IPS DF 6.9 (cell line): ENCODE results near the gene PRRX2.
A peak's percentile ranks its signal among the peaks of the same experiment; 100 is the strongest.

Experiments used
- DNase-seq: peaks from one replicate; pipeline ENCODE4 v3.0.0-alpha.2; 2013; ENCODE audit warnings: low read depth, low spot score
- H3K27ac ChIP-seq: one replicate; pipeline ENCODE4 v1.5.1; 2013; ENCODE audit warnings: low read length, control low read depth
- H3K27me3 ChIP-seq: 2 replicates; pipeline ENCODE4 v1.6.1; 2013; ENCODE audit warnings: mild to moderate bottlenecking, low read length; ENCODE audit not compliant: control insufficient read depth, insufficient read depth
- H3K36me3 ChIP-seq: 2 replicates; pipeline ENCODE4 v1.6.1; 2013; ENCODE audit warnings: low read length; ENCODE audit not compliant: control insufficient read depth, insufficient read depth
- H3K4me1 ChIP-seq: 2 replicates; pipeline ENCODE4 v1.6.1; 2013; ENCODE audit warnings: low read length; ENCODE audit not compliant: control insufficient read depth, insufficient read depth
- H3K4me3 ChIP-seq: 2 replicates; pipeline ENCODE4 v1.5.1; 2013; ENCODE audit warnings: mild to moderate bottlenecking, low read length
- H3K9me3 ChIP-seq: 2 replicates; pipeline ENCODE4 v1.6.1; 2013; ENCODE audit warnings: low read length, inconsistent platforms; ENCODE audit not compliant: control insufficient read depth, insufficient read depth
- WGBS: extraction: QIAGEN DNeasy Blood & Tissue Kit; methylation state at CpG from one replicate; pipeline ENCODE4 v1.1.7; 2013; ENCODE audit warnings: mixed read lengths, missing lambda C conversion rate; ENCODE audit not compliant: insufficient read length, insufficient coverage; 5-methylcytosine and 5-hydroxymethylcytosine counted together

PRRX2 gene

DNA sequence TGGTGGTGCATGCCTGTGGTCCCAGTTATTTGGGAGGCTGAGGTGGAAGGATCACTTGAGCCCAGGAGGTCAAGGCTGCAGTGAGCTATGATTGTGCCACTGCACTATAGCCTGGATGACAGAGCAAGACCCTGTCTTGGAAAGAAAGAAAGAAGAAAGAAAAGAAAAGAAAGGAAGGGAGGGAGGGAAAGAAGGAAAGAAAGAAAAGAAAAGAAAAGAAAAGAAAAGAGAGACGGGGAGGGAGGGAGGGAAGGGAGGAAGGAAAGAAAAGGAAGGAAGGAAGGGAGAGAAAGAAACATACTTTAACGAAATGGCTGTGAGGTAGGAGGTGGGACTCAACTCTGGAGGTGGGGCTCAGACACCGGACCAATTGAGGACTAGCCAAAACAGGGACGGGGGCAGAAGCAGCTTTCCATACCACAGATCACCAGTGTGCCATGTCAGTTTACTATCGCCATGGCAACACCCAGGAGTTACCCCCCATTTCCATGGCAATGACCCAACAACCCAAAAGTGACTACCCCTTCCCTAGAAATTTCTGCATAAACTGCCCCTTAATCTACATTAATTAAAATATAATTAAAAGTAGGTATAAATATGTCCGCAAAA is 66.1 kb downstream of the PRRX2 start:
- no CpG with 5 or more reads among the region's 6 CpGs for WGBS
- no peaks in the 10 kb centered on the region; the same call in 1 of the 2 replicates for H3K36me3 ChIP-seq
- no peak overlapping the region for H3K4me3 ChIP-seq
- H3K27ac ChIP-seq = no peak overlapping the region
- H3K9me3 ChIP-seq = no peaks in the 10 kb centered on the region
- H3K27me3 ChIP-seq = no peaks in the 10 kb centered on the region
- no peak for DNase-seq
- H3K4me1 ChIP-seq = no peaks in the 10 kb centered on the region; the same call in 1 of the 2 replicates

DNA sequence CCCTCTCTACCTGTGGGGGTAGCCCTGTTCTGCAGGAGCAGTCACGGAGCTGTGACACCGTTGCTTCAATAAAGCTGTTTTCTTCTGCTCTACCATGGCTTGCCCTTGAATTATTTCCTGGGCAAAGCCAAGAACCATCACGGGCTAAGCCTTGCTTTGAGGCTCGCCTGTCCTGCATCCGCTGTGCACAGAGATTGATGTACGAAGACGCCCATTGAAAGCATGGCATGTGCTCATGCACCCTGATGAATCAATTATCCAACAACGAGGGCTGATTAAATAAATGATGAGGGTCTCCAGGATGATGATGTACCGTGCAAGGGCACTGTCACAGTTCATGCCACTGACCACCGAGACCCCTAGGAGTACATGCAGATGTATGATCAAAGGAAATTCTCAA is 66.7 kb downstream of the PRRX2 start:
- Histone ChIP-seq H3K4me1 (no peaks in the 10 kb centered on the region; the same call in 1 of the 2 replicates), H3K36me3 (no peaks in the 10 kb centered on the region; the same call in 1 of the 2 replicates), H3K27ac (no peak overlapping the region), H3K9me3 (no peaks in the 10 kb centered on the region), H3K4me3 (no peak overlapping the region), H3K27me3 (no peaks in the 10 kb centered on the region)
- DNase-seq = no peak
- no CpG with 5 or more reads among the region's 10 CpGs for WGBS

DNA sequence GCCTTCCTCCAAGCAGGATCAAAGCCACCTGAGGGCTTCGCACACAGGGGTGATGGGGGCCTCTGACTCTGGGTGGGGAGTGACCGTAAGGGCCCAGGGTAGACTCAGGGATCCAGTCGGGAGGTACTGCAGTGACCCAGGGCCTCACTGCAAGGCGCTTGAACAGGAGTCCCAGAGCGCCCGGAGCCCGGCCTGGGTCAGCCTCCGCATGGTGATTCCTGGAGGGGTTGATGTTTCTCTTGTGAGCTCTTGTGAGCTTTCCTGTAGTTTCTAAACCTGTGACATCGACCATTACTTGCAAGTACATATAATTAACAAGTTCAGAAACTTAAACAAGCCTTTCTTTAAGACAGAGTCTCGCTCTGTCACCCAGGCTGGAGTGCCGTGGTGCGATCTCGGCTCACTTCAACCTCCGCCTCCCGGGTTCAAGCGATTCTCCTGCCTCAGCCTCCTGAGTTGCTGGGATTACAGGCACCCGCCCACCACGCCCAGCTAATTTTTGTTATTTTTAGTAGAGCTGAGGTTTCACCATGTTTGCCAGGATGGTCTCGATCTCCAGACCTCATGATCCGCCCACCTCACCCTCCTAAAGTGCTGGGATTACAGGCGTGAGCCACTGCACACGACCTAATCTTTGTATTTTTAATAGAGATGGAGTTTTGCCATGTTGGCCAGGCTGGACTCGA is 67.6 kb downstream of the PRRX2 start:
- no peaks in the 10 kb centered on the region; the same call in 1 of the 2 replicates for H3K36me3 ChIP-seq
- WGBS = no CpG with 5 or more reads among the region's 23 CpGs
- no peaks in the 10 kb centered on the region; the same call in 1 of the 2 replicates for H3K4me1 ChIP-seq
- H3K9me3 ChIP-seq = no peaks in the 10 kb centered on the region
- no peaks in the 10 kb centered on the region for H3K27me3 ChIP-seq
- no peak overlapping the region for H3K27ac ChIP-seq
- H3K4me3 ChIP-seq = no peak overlapping the region
- no peak for DNase-seq

DNA sequence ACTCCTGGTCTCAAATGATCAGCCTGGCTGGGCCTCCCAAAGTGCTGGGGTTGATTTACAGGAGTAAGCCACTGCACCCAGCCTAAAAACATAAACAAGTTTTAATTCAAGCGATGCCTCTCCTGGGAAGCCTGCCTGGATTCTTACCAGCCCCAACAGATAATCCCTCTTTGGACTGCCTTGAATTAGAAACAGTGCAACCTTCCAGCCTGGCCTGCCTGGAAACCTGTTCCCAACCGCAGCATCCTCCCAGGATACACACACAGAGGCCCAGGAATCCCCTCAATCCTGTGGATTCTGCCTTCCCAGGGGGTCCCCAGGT is 68.1 kb downstream of the PRRX2 start:
- H3K27ac ChIP-seq = no peak overlapping the region
- H3K9me3 ChIP-seq = no peaks in the 10 kb centered on the region
- H3K4me3 ChIP-seq = no peak overlapping the region
- H3K4me1 ChIP-seq = no peaks in the 10 kb centered on the region; the same call in 1 of the 2 replicates
- WGBS = no CpG with 5 or more reads among the region's 2 CpGs
- no peaks in the 10 kb centered on the region; the same call in 1 of the 2 replicates for H3K36me3 ChIP-seq
- no peak for DNase-seq
- no peaks in the 10 kb centered on the region for H3K27me3 ChIP-seq

DNA sequence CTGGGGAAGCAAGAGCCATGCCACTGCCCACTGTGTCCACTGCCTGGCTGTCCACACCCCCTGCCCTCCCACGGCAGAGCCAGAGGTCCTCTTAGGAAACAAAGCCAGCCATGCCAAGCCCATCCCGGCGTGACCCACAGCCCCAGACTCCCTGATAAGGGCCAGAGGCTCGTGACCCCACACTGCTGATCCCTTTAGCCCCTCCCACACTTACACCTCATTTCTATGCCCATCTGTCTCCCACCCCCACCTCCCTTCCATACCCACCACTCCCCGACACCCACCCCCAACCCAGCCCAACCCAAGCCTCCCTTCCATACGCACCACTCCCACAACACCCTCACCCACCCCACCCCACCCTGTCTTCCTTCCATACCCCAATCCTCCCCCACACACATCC is 70.1 kb downstream of the PRRX2 start:
- no peak overlapping the region for H3K27ac ChIP-seq
- WGBS = no CpG with 5 or more reads among the region's 6 CpGs
- H3K36me3 ChIP-seq = no peaks in the 10 kb centered on the region
- no peak overlapping the region for H3K4me3 ChIP-seq
- H3K4me1 ChIP-seq = no peaks in the 10 kb centered on the region; the same call in 1 of the 2 replicates
- DNase-seq = no peak
- no peaks in the 10 kb centered on the region for H3K9me3 ChIP-seq
- H3K27me3 ChIP-seq = no peaks in the 10 kb centered on the region

DNA sequence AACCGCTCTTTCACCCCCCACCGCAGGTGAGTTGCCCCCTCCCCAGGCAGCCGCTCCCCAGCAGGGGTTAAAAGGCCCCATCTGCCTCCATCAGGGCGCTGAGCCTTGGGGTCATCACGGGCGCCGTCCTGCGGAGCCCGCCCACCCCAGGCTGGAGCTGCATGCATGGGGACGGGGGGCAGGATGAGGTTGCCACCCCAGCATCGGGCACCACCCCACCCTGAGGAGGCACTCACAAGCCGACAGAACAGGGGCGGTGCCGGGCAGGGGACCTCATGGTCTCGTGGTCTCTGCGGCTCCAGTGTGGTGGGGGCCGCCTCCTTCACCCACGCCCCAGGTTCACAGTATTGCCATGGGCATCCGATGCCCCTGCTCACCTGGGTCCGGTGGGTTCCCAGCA is 70.9 kb downstream of the PRRX2 start:
- no peak overlapping the region for H3K4me3 ChIP-seq
- no peaks in the 10 kb centered on the region for H3K9me3 ChIP-seq
- WGBS = no CpG with 5 or more reads among the region's 20 CpGs
- DNase-seq = no peak
- no peak overlapping the region for H3K27ac ChIP-seq
- H3K27me3 ChIP-seq = no peaks in the 10 kb centered on the region
- no peaks in the 10 kb centered on the region for H3K36me3 ChIP-seq
- H3K4me1 ChIP-seq = no peaks in the 10 kb centered on the region; the same call in 1 of the 2 replicates

DNA sequence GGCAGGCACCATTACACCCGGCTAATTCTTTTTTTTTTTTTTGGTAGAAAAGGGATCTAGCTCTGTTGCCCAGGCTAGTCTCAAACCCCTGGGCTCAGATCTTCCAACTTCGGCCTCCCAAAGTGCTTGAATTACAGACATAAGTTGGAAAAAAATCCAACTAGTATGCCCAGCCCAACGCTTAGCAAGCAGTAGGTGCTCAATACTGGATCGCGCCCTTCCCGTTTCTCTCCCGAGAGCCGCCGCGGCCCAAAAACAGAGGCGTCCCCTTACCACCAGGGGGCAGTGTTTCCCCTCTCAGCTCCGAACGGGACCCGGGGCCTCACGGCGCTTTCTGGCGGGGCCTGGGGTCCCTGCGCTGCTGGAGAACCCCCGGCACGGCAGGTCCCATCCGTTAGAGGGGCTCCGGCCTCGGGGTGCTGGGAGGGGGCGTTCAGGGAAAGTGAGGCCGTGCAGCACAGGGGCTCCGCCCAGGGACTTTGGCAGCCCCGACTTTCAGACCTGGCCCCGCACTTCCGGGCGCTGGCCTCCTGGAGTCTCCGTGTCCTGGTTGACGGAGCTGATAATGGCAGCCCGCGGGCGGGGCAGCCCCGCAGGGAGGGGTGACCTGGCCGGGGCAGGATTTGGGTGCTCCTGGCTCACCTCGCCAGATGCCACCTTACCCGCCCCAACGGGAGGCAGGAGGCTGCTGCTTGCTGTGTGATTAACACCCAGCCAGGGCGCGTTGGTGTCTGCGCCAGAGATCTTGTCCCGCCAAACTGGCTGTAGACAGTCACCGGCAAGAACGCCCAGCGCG is 72.2 kb downstream of the PRRX2 start:
- no peaks in the 10 kb centered on the region for H3K27me3 ChIP-seq
- DNase-seq = no peak
- H3K4me3 ChIP-seq = peak overlapping the region; percentile 62; the same call in 1 of the 2 replicates
- H3K9me3 ChIP-seq = no peaks in the 10 kb centered on the region
- WGBS = no CpG with 5 or more reads among the region's 48 CpGs
- H3K27ac ChIP-seq = no peak overlapping the region
- no peaks in the 10 kb centered on the region; the same call in 1 of the 2 replicates for H3K4me1 ChIP-seq
- no peaks in the 10 kb centered on the region for H3K36me3 ChIP-seq

DNA sequence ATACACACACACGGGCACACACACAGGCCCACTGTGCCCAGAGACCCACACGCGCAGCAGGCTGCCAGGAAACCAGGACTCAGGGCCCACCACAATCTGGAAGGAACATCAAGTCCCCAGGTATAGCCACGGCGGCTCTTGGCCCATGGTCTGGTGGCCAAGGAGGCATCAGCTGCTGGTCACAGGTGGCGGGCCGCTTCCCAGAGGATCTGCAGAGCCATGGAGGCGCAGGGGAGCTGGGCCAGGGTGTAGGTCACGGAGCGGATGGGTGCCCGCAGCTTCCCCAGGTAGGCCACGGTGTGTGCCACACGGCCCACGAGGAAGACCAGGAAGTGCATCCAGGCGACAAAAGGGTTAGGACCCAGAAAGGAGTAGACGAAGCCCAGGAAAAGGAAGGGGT is 74.0 kb downstream of the PRRX2 start:
- Histone ChIP-seq H3K4me3 (no peak overlapping the region), H3K27ac (no peak overlapping the region), H3K4me1 (no peaks in the 10 kb centered on the region; the same call in 1 of the 2 replicates), H3K9me3 (no peaks in the 10 kb centered on the region), H3K27me3 (no peaks in the 10 kb centered on the region), H3K36me3 (no peaks in the 10 kb centered on the region)
- DNase-seq = no peak
- WGBS = no CpG with 5 or more reads among the region's 16 CpGs

DNA sequence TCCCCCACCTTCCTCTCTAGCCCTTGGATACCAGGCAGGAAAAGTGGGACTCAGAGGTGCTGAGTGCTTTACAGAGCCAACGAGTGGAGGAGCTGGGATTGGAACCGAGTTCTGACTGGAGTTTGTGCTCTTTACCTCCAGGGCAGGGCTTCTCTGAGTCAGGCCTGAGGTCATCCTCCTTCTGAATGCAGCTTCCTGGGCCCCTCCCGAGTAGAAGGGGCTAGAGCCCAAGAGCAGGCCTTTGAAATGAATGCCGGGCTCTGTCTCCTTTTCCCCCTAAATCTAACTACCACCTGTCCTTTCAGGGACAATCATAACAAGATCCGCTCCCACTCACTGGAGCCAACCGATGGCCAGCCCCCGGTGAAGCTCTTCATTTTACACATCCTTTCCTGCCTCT is 74.7 kb downstream of the PRRX2 start:
- Histone ChIP-seq H3K4me1 (no peaks in the 10 kb centered on the region; the same call in 1 of the 2 replicates), H3K27ac (no peak overlapping the region), H3K27me3 (no peaks in the 10 kb centered on the region), H3K9me3 (no peaks in the 10 kb centered on the region), H3K36me3 (no peaks in the 10 kb centered on the region), H3K4me3 (no peak overlapping the region)
- WGBS = no CpG with 5 or more reads among the region's 7 CpGs
- DNase-seq = no peak

DNA sequence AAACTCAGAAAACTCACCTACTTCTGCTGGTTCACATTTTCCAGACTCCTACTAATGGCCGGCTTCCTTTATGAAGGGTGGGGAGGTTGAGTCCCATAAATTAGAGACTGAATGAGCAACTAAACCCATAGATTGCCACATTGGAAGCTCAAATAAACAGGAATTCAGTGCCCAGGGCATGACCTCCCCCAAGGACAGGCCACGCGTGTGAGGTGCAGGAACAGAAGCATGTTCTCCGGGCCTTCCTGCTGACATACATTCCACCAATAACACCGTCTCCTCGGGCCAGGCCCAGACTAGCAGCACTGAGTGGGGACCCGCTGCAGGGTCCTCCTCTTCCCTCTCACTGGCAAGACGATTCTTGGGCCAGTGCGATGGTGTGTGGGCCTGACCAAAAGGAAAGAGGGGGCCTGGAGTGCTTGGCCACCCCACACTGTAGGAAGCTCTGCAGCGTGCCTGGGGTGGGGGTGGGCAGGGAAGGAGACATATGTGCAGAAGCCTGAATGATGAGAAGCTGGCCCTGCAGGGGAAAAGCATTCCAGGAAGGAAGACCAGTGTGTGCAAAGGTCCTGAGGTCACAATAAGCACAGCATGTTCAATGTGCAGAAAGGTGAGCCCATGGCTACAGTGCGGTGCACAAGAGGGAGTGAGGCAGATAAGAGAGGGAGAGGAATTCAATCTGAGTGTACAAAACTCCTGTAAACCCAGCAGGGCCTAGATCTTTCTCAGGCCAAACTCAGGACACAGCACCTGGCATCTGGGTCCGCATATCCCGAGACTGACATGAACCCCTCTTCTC is 75.4 kb downstream of the PRRX2 start:
- Histone ChIP-seq H3K4me3 (no peak overlapping the region), H3K4me1 (no peaks in the 10 kb centered on the region; the same call in 1 of the 2 replicates), H3K27me3 (no peaks in the 10 kb centered on the region), H3K27ac (no peak overlapping the region), H3K9me3 (no peaks in the 10 kb centered on the region), H3K36me3 (no peaks in the 10 kb centered on the region)
- no peak for DNase-seq
- no CpG with 5 or more reads among the region's 13 CpGs for WGBS
